ENCODE data around the gene AZU1. TPM values are rescaled to one million over a fixed set of nuclear protein-coding genes. Genes with fewer than 3 reads are reported as not detected.

Gene AZU1
- total RNA-seq, 1 donor from 2014 or later, result 0.75 TPM

GRCh38 chr19:855566-856120 lies 28.0 kb downstream of the AZU1 start:
- ATAC-seq, result no peak
- H3K27ac ChIP-seq, result no peak overlapping the region

GRCh38 chr19:858284-858683 lies 30.6 kb downstream of the AZU1 start:
- H3K27me3 ChIP-seq, result peaks cover 2% of the 10 kb centered on the region
- intact Hi-C loops (cut with DNase I), result loop anchor here (5.0 to 10.0 kb wide), 2 partner anchors 59 to 93 kb away; partner anchors contain the start of gene KISS1R
- peaks cover 12% of the 10 kb centered on the region for H3K4me1 ChIP-seq
- no peak overlapping the region for H3K27ac ChIP-seq
- H3K36me3 ChIP-seq, result no peaks in the 10 kb centered on the region
- ATAC-seq (no peak), DNase-seq (no peak)
- no peaks in the 10 kb centered on the region for H3K9me3 ChIP-seq
- H3K4me3 ChIP-seq, result no peak overlapping the region
- TF ChIP-seq CTCF (IDR thresholded peaks at IDR 0.05), result no peak

More at GRCh38 chr19:855566-856120, 28.0 kb downstream of the AZU1 start:
- Histone ChIP-seq H3K4me3 (no peak overlapping the region), H3K9me3 (no peaks in the 10 kb centered on the region), H3K4me1 (peaks cover 17% of the 10 kb centered on the region), H3K36me3 (no peaks in the 10 kb centered on the region), H3K27me3 (peaks cover 19% of the 10 kb centered on the region)
- TF ChIP-seq CTCF (IDR thresholded peaks at IDR 0.05), result no peak
- intact Hi-C loops (cut with DNase I), result loop anchor here (5.0 to 10.0 kb wide), 2 partner anchors 62 to 91 kb away; partner anchors contain the start of gene KISS1R
- DNase-seq, result peak; percentile 65

- peak; percentile 19 for ATAC-seq
- no peaks in the 10 kb centered on the region for H3K9me3 ChIP-seq
- H3K36me3 ChIP-seq, result no peaks in the 10 kb centered on the region
- TF ChIP-seq CTCF (IDR thresholded peaks at IDR 0.05), result no peak
- peak within 1 kb of the TSS; percentile 72 for H3K27ac ChIP-seq
- H3K27me3 ChIP-seq, result no peaks in the 10 kb centered on the region
- DNase-seq, result peak; percentile 82
- intact Hi-C loops (cut with DNase I), result loop anchor here (5.0 to 10.0 kb wide), 2 partner anchors 58 to 94 kb away; partner anchors contain the start of gene KISS1R
- H3K4me3 ChIP-seq, result peak within 1 kb of the TSS; percentile 55
- peaks cover 14% of the 10 kb centered on the region for H3K4me1 ChIP-seq
These were observed 31.5 kb downstream of the AZU1 start, which contains the start of gene CFD for GRCh38 chr19:858868-859843. Gene CFD, plus strand, starts transcription at chr19:859664. Its CDS starts 26 bp downstream, at chr19:859690.

- Histone ChIP-seq H3K4me1 (peaks cover 15% of the 10 kb centered on the region), H3K27me3 (no peaks in the 10 kb centered on the region), H3K27ac (no peak overlapping the region), H3K4me3 (peak overlapping the region; percentile 55), H3K9me3 (no peaks in the 10 kb centered on the region), H3K36me3 (no peaks in the 10 kb centered on the region)
- ATAC-seq, result no peak
- peak; percentile 65 for DNase-seq
- intact Hi-C loops (cut with DNase I), result no loop called here
- no peak for TF ChIP-seq CTCF (IDR thresholded peaks at IDR 0.05)
These were observed 33.6 kb downstream of the AZU1 start for GRCh38 chr19:861141-861755.

GRCh38 chr19:861756-862580 lies 34.3 kb downstream of the AZU1 start:
- intact Hi-C loops (cut with DNase I), result no loop called here
- H3K27me3 ChIP-seq, result no peaks in the 10 kb centered on the region
- TF ChIP-seq CTCF (IDR thresholded peaks at IDR 0.05), result peak; percentile 13
- H3K27ac ChIP-seq, result no peak overlapping the region
- H3K4me1 ChIP-seq, result peaks cover 15% of the 10 kb centered on the region
- DNase-seq, result peak; percentile 86
- H3K9me3 ChIP-seq, result no peaks in the 10 kb centered on the region
- no peaks in the 10 kb centered on the region for H3K36me3 ChIP-seq
- ATAC-seq, result peak; percentile 60
- no peak overlapping the region for H3K4me3 ChIP-seq
